ENCODE measurements around the gene CALHM5.

DNA sequence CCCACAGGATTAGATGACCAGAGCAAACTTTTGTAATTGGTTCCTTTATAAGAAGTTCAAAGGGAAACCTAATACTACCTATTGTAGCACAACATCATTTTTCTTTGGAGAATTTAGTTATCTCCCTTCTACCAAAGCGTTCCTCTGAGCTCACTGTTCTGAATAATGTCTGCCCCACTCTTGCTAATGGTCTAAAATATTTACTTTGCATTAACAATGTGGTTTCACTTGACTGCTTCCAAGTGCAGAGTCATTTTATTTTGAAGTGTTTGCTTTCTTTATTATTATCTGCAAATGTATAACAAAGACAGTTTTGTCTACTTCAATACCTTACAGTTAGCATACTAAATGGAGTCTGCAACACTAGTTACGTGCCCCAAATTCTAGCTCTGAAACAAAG is 19.0 kb downstream of the CALHM5 start:
- TF ChIP-seq ZNF530 (tag by site-specific recombination; IDR thresholded peaks at IDR 0.05; ENCODE audit: low read depth) (no peak), ZNF19 (tag by site-specific recombination; IDR thresholded peaks at IDR 0.05; ENCODE audit: low read depth) (no peak), ZBTB1 (tag by site-specific recombination; IDR thresholded peaks at IDR 0.05) (no peak), ZSCAN16 (tag by site-specific recombination; IDR thresholded peaks at IDR 0.05) (no peak), SETDB1 (IDR thresholded peaks at IDR 0.05; ENCODE audit: insufficient read length, low read length) (no peak), ZNF600 (tag by site-specific recombination; IDR thresholded peaks at IDR 0.05) (no peak), ZNF660 (tag by site-specific recombination; IDR thresholded peaks at IDR 0.05) (no peak), SALL2 (tag by site-specific recombination; IDR thresholded peaks at IDR 0.05; ENCODE audit: borderline replicate concordance) (no peak)
- TF ChIP-seq, protein P1, sequence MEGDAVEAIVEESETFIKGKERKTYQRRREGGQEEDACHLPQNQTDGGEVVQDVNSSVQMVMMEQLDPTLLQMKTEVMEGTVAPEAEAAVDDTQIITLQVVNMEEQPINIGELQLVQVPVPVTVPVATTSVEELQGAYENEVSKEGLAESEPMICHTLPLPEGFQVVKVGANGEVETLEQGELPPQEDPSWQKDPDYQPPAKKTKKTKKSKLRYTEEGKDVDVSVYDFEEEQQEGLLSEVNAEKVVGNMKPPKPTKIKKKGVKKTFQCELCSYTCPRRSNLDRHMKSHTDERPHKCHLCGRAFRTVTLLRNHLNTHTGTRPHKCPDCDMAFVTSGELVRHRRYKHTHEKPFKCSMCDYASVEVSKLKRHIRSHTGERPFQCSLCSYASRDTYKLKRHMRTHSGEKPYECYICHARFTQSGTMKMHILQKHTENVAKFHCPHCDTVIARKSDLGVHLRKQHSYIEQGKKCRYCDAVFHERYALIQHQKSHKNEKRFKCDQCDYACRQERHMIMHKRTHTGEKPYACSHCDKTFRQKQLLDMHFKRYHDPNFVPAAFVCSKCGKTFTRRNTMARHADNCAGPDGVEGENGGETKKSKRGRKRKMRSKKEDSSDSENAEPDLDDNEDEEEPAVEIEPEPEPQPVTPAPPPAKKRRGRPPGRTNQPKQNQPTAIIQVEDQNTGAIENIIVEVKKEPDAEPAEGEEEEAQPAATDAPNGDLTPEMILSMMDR (tag by site-specific recombination; IDR thresholded peaks at IDR 0.05), result no peak
- TF ChIP-seq, protein P2, sequence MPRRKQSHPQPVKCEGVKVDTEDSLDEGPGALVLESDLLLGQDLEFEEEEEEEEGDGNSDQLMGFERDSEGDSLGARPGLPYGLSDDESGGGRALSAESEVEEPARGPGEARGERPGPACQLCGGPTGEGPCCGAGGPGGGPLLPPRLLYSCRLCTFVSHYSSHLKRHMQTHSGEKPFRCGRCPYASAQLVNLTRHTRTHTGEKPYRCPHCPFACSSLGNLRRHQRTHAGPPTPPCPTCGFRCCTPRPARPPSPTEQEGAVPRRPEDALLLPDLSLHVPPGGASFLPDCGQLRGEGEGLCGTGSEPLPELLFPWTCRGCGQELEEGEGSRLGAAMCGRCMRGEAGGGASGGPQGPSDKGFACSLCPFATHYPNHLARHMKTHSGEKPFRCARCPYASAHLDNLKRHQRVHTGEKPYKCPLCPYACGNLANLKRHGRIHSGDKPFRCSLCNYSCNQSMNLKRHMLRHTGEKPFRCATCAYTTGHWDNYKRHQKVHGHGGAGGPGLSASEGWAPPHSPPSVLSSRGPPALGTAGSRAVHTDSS (tag by site-specific recombination; IDR thresholded peaks at IDR 0.05), result no peak
- TF ChIP-seq, protein P3, sequence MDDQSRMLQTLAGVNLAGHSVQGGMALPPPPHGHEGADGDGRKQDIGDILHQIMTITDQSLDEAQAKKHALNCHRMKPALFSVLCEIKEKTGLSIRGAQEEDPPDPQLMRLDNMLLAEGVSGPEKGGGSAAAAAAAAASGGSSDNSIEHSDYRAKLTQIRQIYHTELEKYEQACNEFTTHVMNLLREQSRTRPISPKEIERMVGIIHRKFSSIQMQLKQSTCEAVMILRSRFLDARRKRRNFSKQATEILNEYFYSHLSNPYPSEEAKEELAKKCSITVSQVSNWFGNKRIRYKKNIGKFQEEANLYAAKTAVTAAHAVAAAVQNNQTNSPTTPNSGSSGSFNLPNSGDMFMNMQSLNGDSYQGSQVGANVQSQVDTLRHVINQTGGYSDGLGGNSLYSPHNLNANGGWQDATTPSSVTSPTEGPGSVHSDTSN (CRISPR knock-in tag; IDR thresholded peaks at IDR 0.05), result no peak
- TF ChIP-seq, protein P4, sequence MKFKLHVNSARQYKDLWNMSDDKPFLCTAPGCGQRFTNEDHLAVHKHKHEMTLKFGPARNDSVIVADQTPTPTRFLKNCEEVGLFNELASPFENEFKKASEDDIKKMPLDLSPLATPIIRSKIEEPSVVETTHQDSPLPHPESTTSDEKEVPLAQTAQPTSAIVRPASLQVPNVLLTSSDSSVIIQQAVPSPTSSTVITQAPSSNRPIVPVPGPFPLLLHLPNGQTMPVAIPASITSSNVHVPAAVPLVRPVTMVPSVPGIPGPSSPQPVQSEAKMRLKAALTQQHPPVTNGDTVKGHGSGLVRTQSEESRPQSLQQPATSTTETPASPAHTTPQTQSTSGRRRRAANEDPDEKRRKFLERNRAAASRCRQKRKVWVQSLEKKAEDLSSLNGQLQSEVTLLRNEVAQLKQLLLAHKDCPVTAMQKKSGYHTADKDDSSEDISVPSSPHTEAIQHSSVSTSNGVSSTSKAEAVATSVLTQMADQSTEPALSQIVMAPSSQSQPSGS (tag by site-specific recombination; IDR thresholded peaks at IDR 0.05; ENCODE audit: low read depth), result 0 out of 2 replicates have a peak, but pooled peaks have one; percentile 32
